ENCODE measurements around the gene AK9. TPM values are rescaled to one million over a fixed set of nuclear protein-coding genes. Genes with fewer than 3 reads are reported as not detected.

AK9 gene
- total and polyA plus RNA-seq, 2 of the 4 experiments (the other 2 are of a cell fraction): 1.7 to 1.8 TPM

GRCh38 chr6:109484122-109484521, 206.9 kb downstream of the AK9 start:
- Histone ChIP-seq H3K18ac (ENCODE audit: low read depth, low read length) (no peak overlapping the region), H3K4me1 (ENCODE audit: control insufficient read depth, insufficient read depth, low read length) (peaks cover 2% of the 10 kb centered on the region; the same call in 1 of the 2 replicates), H3K79me1 (ENCODE audit: low read depth in 1 of 2, low read length in 2 of 2) (peaks cover 27 to 33% of the 10 kb centered on the region in 2 experiments), H3K9ac (ENCODE audit: low read depth, low read length) (no peak overlapping the region), H3K27me3 (ENCODE audit: control insufficient read depth, insufficient read depth, low read length) (no peaks in the 10 kb centered on the region; the same call in 1 of the 2 replicates), H4K20me1 (ENCODE audit: insufficient read depth, low read length) (no peaks in the 10 kb centered on the region; the same call in 1 of the 2 replicates), H3K4ac (ENCODE audit: low read depth, low read length) (no peak overlapping the region), H3K4me3 (ENCODE audit: insufficient read depth, low read depth, low read length) (no peak overlapping the region), H2BK120ac (ENCODE audit: low read depth, low read length) (no peak overlapping the region), H4K5ac (ENCODE audit: low read depth, low read length) (no peak overlapping the region), H2AK9ac (replicated peaks; ENCODE audit: low read depth, low read length, poor library complexity) (no peak overlapping the region), H3K36me3 (ENCODE audit: control insufficient read depth, insufficient read depth, low read length) (peaks cover 12% of the 10 kb centered on the region), H3K56ac (ENCODE audit: extremely low read depth, insufficient read depth, low read length) (no peak overlapping the region), H3K9me3 (ENCODE audit: control insufficient read depth, insufficient read depth, low read length) (no peaks in the 10 kb centered on the region), H2AFZ (replicated peaks; ENCODE audit: low read length, poor library complexity) (no peak overlapping the region), H2BK15ac (ENCODE audit: low read depth, low read length) (no peak overlapping the region), H3K14ac (replicated peaks; ENCODE audit: low read depth, low read length) (no peak overlapping the region), H2AK5ac (ENCODE audit: low read depth, low read length) (no peak overlapping the region), H2BK5ac (ENCODE audit: low read depth, low read length, poor library complexity, severe bottlenecking) (no peak overlapping the region), H4K8ac (ENCODE audit: low read depth in 2 of 2, low read length in 2 of 2) (no peak overlapping the region), H4K91ac (ENCODE audit: insufficient read depth, low read depth, low read length) (no peak overlapping the region), H3K23ac (ENCODE audit: low read depth, low read length) (no peak overlapping the region), H3K27ac (ENCODE audit: insufficient read depth, low read length) (no peak overlapping the region), H3K9me1 (ENCODE audit: insufficient read depth, low read length) (no peaks in the 10 kb centered on the region), H3K4me2 (ENCODE audit: low read depth, low read length) (peak overlapping the region; percentile 100; the same call in 1 of the 2 replicates), H2BK20ac (ENCODE audit: low read depth, low read length) (no peak overlapping the region)
- BruUV-seq (replicated peaks): no TSS peak
- ATAC-seq (ENCODE audit: low read depth) (no peak), DNase-seq (no peak)
- dilution Hi-C loops (cut with HindIII; ENCODE audit: low sequenced_read_pairs, unreplicated experiment) (no loop called here), in situ Hi-C loops (cut with MboI; ENCODE audit: low sequenced_read_pairs) (no loop called here), intact Hi-C loops (cut with micrococcal nuclease) (loop anchor here (5.0 kb wide), 1 partner anchor 392 kb away; the partner anchor contains the start of gene SESN1)
- TF ChIP-seq CEBPB (IDR thresholded peaks at IDR 0.05; ENCODE audit: low read depth, low read length) (no peak), SMC3 (IDR thresholded peaks at IDR 0.05; ENCODE audit: low read depth, low read length) (no peak), POLR2A (IDR thresholded peaks at IDR 0.05; ENCODE audit: low read depth, low read length) (no peak), MAZ (IDR thresholded peaks at IDR 0.05; ENCODE audit: borderline replicate concordance, low read depth, low read length) (no peak), BHLHE40 (IDR thresholded peaks at IDR 0.05; ENCODE audit: low read depth, low read length) (no peak), RAD21 (IDR thresholded peaks at IDR 0.05; ENCODE audit: low read length) (no peak), RFX5 (IDR thresholded peaks at IDR 0.05; ENCODE audit: low read depth, low read length) (no peak), RCOR1 (IDR thresholded peaks at IDR 0.05; ENCODE audit: insufficient replicate concordance, low read length) (no peak), MXI1 (IDR thresholded peaks at IDR 0.05; ENCODE audit: borderline replicate concordance, low read depth, low read length) (no peak), CHD1 (IDR thresholded peaks at IDR 0.05; ENCODE audit: low read depth, low read length) (no peak), MAFK (IDR thresholded peaks at IDR 0.05; ENCODE audit: low read depth, low read length) (no peak), NFE2L2 (IDR thresholded peaks at IDR 0.05; ENCODE audit: low read depth, low read length) (no peak), USF2 (IDR thresholded peaks at IDR 0.05; ENCODE audit: low read depth, low read length) (no peak), FOS (IDR thresholded peaks at IDR 0.05; ENCODE audit: low read depth, low read length) (no peak)
- TF ChIP-seq, protein P1, sequence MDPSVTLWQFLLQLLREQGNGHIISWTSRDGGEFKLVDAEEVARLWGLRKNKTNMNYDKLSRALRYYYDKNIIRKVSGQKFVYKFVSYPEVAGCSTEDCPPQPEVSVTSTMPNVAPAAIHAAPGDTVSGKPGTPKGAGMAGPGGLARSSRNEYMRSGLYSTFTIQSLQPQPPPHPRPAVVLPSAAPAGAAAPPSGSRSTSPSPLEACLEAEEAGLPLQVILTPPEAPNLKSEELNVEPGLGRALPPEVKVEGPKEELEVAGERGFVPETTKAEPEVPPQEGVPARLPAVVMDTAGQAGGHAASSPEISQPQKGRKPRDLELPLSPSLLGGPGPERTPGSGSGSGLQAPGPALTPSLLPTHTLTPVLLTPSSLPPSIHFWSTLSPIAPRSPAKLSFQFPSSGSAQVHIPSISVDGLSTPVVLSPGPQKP (IDR thresholded peaks at IDR 0.05; ENCODE audit: borderline replicate concordance, low read depth, low read length): no peak
- TF ChIP-seq, protein P2, sequence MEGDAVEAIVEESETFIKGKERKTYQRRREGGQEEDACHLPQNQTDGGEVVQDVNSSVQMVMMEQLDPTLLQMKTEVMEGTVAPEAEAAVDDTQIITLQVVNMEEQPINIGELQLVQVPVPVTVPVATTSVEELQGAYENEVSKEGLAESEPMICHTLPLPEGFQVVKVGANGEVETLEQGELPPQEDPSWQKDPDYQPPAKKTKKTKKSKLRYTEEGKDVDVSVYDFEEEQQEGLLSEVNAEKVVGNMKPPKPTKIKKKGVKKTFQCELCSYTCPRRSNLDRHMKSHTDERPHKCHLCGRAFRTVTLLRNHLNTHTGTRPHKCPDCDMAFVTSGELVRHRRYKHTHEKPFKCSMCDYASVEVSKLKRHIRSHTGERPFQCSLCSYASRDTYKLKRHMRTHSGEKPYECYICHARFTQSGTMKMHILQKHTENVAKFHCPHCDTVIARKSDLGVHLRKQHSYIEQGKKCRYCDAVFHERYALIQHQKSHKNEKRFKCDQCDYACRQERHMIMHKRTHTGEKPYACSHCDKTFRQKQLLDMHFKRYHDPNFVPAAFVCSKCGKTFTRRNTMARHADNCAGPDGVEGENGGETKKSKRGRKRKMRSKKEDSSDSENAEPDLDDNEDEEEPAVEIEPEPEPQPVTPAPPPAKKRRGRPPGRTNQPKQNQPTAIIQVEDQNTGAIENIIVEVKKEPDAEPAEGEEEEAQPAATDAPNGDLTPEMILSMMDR (conservative IDR thresholded peaks at IDR 0.05; ENCODE audit: low read depth, low read length): no peak
- ChIA-PET POLR2A (ENCODE audit: unreplicated experiment) (no interaction called here), CTCF (no interaction called here)
- no CpG with 5 or more reads among the region's 3 CpGs for WGBS, 2 experiments (ENCODE audit: extremely low coverage in 2 of 2, insufficient read length in 1 of 2)
